ENCODE data around the gene HOXD11.

HOXD11 gene

GRCh38 chr2:176093898-176094249 is 13.2 kb upstream of the HOXD11 start:
- no peak for DNase-seq (ENCODE audit: low read depth)

- DNase-seq (ENCODE audit: low read depth) = no peak
These were observed 12.7 kb upstream of the HOXD11 start for GRCh38 chr2:176094349-176094748.

GRCh38 chr2:176095421-176095820 is 11.7 kb upstream of the HOXD11 start:
- DNase-seq (ENCODE audit: low read depth) = no peak

GRCh38 chr2:176096243-176096985 is 10.7 kb upstream of the HOXD11 start:
- no peak for DNase-seq (ENCODE audit: low read depth)

GRCh38 chr2:176096986-176097819 is 9.9 kb upstream of the HOXD11 start:
- peak; percentile 15 for DNase-seq (ENCODE audit: low read depth)

- no peak for DNase-seq (ENCODE audit: low read depth)
These were observed 9.2 kb upstream of the HOXD11 start for GRCh38 chr2:176097820-176098365.

GRCh38 chr2:176098366-176099158 is 8.5 kb upstream of the HOXD11 start:
- no peak for DNase-seq (ENCODE audit: low read depth)

- no peak for DNase-seq (ENCODE audit: low read depth)
These were observed 7.8 kb upstream of the HOXD11 start for GRCh38 chr2:176099159-176099727.

- no peak for DNase-seq (ENCODE audit: low read depth)
These were observed 7.1 kb upstream of the HOXD11 start, which contains the start of gene HOXD12 for GRCh38 chr2:176099728-176100546. Gene HOXD12 (plus strand): TSS chr2:176099795. CDS start chr2:176099802, 7 bp downstream.

- DNase-seq (ENCODE audit: low read depth) = no peak
These were observed 6.4 kb upstream of the HOXD11 start for GRCh38 chr2:176100547-176101140.

GRCh38 chr2:176101216-176101830 is 5.8 kb upstream of the HOXD11 start:
- DNase-seq (ENCODE audit: low read depth) = no peak

GRCh38 chr2:176101842-176102241 is 5.2 kb upstream of the HOXD11 start:
- DNase-seq (ENCODE audit: low read depth) = no peak

- DNase-seq (ENCODE audit: low read depth) = no peak
These were observed 4.7 kb upstream of the HOXD11 start for GRCh38 chr2:176102309-176102866.

- no peak for DNase-seq (ENCODE audit: low read depth)
These were observed 3.9 kb upstream of the HOXD11 start for GRCh38 chr2:176103194-176103593.

- no peak for DNase-seq (ENCODE audit: low read depth)
These were observed 3.3 kb upstream of the HOXD11 start for GRCh38 chr2:176103742-176104315.

- no peak for DNase-seq (ENCODE audit: low read depth)
These were observed 2.6 kb upstream of the HOXD11 start for GRCh38 chr2:176104316-176105077.

GRCh38 chr2:176105078-176105729 is 1.9 kb upstream of the HOXD11 start:
- DNase-seq (ENCODE audit: low read depth) = no peak
